ENCODE measurements around the gene VARS2.

- TF ChIP-seq, protein P1, sequence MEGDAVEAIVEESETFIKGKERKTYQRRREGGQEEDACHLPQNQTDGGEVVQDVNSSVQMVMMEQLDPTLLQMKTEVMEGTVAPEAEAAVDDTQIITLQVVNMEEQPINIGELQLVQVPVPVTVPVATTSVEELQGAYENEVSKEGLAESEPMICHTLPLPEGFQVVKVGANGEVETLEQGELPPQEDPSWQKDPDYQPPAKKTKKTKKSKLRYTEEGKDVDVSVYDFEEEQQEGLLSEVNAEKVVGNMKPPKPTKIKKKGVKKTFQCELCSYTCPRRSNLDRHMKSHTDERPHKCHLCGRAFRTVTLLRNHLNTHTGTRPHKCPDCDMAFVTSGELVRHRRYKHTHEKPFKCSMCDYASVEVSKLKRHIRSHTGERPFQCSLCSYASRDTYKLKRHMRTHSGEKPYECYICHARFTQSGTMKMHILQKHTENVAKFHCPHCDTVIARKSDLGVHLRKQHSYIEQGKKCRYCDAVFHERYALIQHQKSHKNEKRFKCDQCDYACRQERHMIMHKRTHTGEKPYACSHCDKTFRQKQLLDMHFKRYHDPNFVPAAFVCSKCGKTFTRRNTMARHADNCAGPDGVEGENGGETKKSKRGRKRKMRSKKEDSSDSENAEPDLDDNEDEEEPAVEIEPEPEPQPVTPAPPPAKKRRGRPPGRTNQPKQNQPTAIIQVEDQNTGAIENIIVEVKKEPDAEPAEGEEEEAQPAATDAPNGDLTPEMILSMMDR (conservative IDR thresholded peaks at IDR 0.05 in 1 of 2, IDR thresholded peaks at IDR 0.05 in 1 of 2; ENCODE audit: extremely low read depth in 1 of 2, insufficient read depth in 1 of 2, low read depth in 1 of 2, low read length in 2 of 2), result no peak
- TF ChIP-seq EZH2 (IDR thresholded peaks at IDR 0.05; ENCODE audit: borderline replicate concordance, low read length), result no peak
These were observed 47.1 kb downstream of the VARS2 start for GRCh38 chr6:30960907-30961673.
